ENCODE data around the gene SPTLC3. TPM values are rescaled to one million over a fixed set of nuclear protein-coding genes. Genes with fewer than 3 reads are reported as not detected.

SPTLC3 gene
- total and polyA plus RNA-seq, 7 experiments from 2014 or later = 0.24 to 2.4 (median 0.73) TPM

- Mint-ChIP-seq H3K4me3 (no peak overlapping the region), H3K27ac (no peak overlapping the region), H3K4me1 (no peaks in the 10 kb centered on the region), H3K27me3 (peaks cover 0 to 13% (median 0%) of the 10 kb centered on the region in 5 donors), H3K36me3 (no peaks in the 10 kb centered on the region), H3K9me3 (no peaks in the 10 kb centered on the region)
- Histone ChIP-seq H3K27me3 (ENCODE audit: control insufficient read depth in 2 of 2, insufficient read depth in 2 of 2, low read length in 2 of 2) (no peaks in the 10 kb centered on the region), H3K27ac (ENCODE audit: low read depth, low read length) (no peak overlapping the region), H3K4me3 (ENCODE audit: low read length) (no peak overlapping the region), H3K4me1 (ENCODE audit: control insufficient read depth in 2 of 2, insufficient read depth in 2 of 2, low read length in 2 of 2) (no peaks in the 10 kb centered on the region), H3K36me3 (ENCODE audit: control insufficient read depth in 2 of 3, insufficient read depth in 3 of 3, low read length in 3 of 3) (no peaks in the 10 kb centered on the region), H3K9me3 (ENCODE audit: control insufficient read depth in 2 of 3, low read length in 3 of 3) (no peaks in the 10 kb centered on the region)
- ATAC-seq = no peak
- POLR2A ChIA-PET = no interaction called here
- CTCF ChIA-PET = no interaction called here
- intact Hi-C loops (cut with micrococcal nuclease) = no loop called here
- DNase-seq = no peak
Observed at GRCh38 chr20:13002251-13002650, 6.5 kb upstream of the SPTLC3 start.

DNA sequence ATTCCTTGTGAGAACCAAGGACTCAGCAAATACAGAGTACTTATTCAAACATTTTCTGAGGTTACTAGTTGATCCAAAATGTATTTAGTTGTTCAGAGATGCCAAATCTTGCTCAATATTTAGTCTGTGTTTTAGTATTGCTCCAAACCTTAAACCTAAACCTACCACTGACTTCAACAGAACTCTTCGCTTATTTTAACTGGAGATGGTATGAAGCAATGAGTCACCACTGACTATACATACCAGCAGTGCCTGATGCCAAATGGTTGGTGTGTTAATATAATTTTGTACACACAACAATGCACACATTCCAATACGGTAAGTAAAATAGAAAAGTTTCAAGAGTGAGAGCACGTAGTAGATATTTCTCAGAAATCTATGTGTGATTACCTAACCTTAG lies 1.9 kb upstream of the SPTLC3 start:
- H3K9me3 ChIP-seq (ENCODE audit: control insufficient read depth in 2 of 3, low read length in 3 of 3) = no peaks in the 10 kb centered on the region
- no peaks in the 10 kb centered on the region for H3K36me3 ChIP-seq (ENCODE audit: control insufficient read depth in 2 of 3, insufficient read depth in 3 of 3, low read length in 3 of 3)
- no peak overlapping the region for H3K27ac ChIP-seq (ENCODE audit: low read depth, low read length)
- Mint-ChIP-seq H3K9me3 (no peaks in the 10 kb centered on the region), H3K36me3 (no peaks in the 10 kb centered on the region), H3K4me3 (no peak overlapping the region), H3K27me3 (peaks cover 0 to 6% (median 0%) of the 10 kb centered on the region in 5 donors), H3K4me1 (peaks cover 12 to 32% (median 25%) of the 10 kb centered on the region in 7 donors), H3K27ac (no peak overlapping the region)
- no peaks in the 10 kb centered on the region for H3K27me3 ChIP-seq (ENCODE audit: control insufficient read depth in 2 of 2, insufficient read depth in 2 of 2, low read length in 2 of 2)
- CTCF ChIA-PET = no interaction called here
- DNase-seq = no peak
- no peak overlapping the region for H3K4me3 ChIP-seq (ENCODE audit: low read length)
- intact Hi-C loops (cut with micrococcal nuclease) = loop anchor here in 1 of 2 donors (5.0 kb wide), 1 partner anchor 1115 kb away; no protein-coding TSS in a partner anchor
- no peaks in the 10 kb centered on the region for H3K4me1 ChIP-seq (ENCODE audit: control insufficient read depth in 2 of 2, insufficient read depth in 2 of 2, low read length in 2 of 2)
- ATAC-seq = no peak
- POLR2A ChIA-PET = no interaction called here

- H3K4me3 Mint-ChIP-seq = peak overlapping the region in 1 of 10 donors; percentile 16
- ATAC-seq (no peak), DNase-seq (no peak)
- ChIA-PET CTCF (no interaction called here), POLR2A (no interaction called here)
- H3K4me1 Mint-ChIP-seq = peaks cover 12 to 32% (median 26%) of the 10 kb centered on the region in 7 donors
- no peaks in the 10 kb centered on the region for H3K36me3 Mint-ChIP-seq
- Histone ChIP-seq H3K9me3 (ENCODE audit: control insufficient read depth in 2 of 3, low read length in 3 of 3) (no peaks in the 10 kb centered on the region), H3K4me3 (ENCODE audit: low read length) (no peak overlapping the region), H3K27ac (ENCODE audit: low read depth, low read length) (no peak overlapping the region), H3K4me1 (ENCODE audit: control insufficient read depth in 2 of 2, insufficient read depth in 2 of 2, low read length in 2 of 2) (no peaks in the 10 kb centered on the region), H3K27me3 (ENCODE audit: control insufficient read depth in 2 of 2, insufficient read depth in 2 of 2, low read length in 2 of 2) (no peaks in the 10 kb centered on the region), H3K36me3 (ENCODE audit: control insufficient read depth in 2 of 3, insufficient read depth in 3 of 3, low read length in 3 of 3) (no peaks in the 10 kb centered on the region)
- H3K27me3 Mint-ChIP-seq = peaks cover 0 to 6% (median 0%) of the 10 kb centered on the region in 5 donors
- intact Hi-C loops (cut with micrococcal nuclease) = loop anchor here in 1 of 2 donors (5.0 kb wide), 1 partner anchor 1115 kb away; no protein-coding TSS in a partner anchor
- H3K27ac Mint-ChIP-seq = peak overlapping the region in 1 of 9 donors; percentile 2
- no peaks in the 10 kb centered on the region for H3K9me3 Mint-ChIP-seq
Observed at GRCh38 chr20:13007596-13007995, 1.2 kb upstream of the SPTLC3 start.

GRCh38 chr20:13009682-13010406 lies 1.1 kb downstream of the SPTLC3 start:
- Histone ChIP-seq H3K27ac (ENCODE audit: low read depth, low read length) (peak overlapping the region; percentile 38), H3K27me3 (ENCODE audit: control insufficient read depth in 2 of 2, insufficient read depth in 2 of 2, low read length in 2 of 2) (no peaks in the 10 kb centered on the region), H3K4me1 (ENCODE audit: control insufficient read depth in 2 of 2, insufficient read depth in 2 of 2, low read length in 2 of 2) (no peaks in the 10 kb centered on the region), H3K36me3 (ENCODE audit: control insufficient read depth in 2 of 3, insufficient read depth in 3 of 3, low read length in 3 of 3) (no peaks in the 10 kb centered on the region), H3K9me3 (ENCODE audit: control insufficient read depth in 2 of 3, low read length in 3 of 3) (no peaks in the 10 kb centered on the region), H3K4me3 (ENCODE audit: low read length) (peak overlapping the region; percentile 49)
- DNase-seq (peak in 7 of 9 donors; percentile 12 to 52 (median 31)), ATAC-seq (peak; percentile 77)
- H3K36me3 Mint-ChIP-seq = peaks cover 0 to 4% (median 0%) of the 10 kb centered on the region in 5 donors
- peak overlapping the region; percentile 74 to 85 (median 80) for H3K4me3 Mint-ChIP-seq
- CTCF ChIA-PET = no interaction called here
- H3K4me1 Mint-ChIP-seq = peaks cover 13 to 40% (median 31%) of the 10 kb centered on the region in 7 donors
- POLR2A ChIA-PET = interaction anchor here (0.7 kb wide), 1 partner anchor 31 kb away, joined by 3 read pairs; no protein-coding TSS in a partner anchor
- H3K27me3 Mint-ChIP-seq = peaks cover 0 to 6% (median 0%) of the 10 kb centered on the region in 5 donors
- intact Hi-C loops (cut with micrococcal nuclease) = loop anchor here in 1 of 2 donors (5.0 kb wide), 1 partner anchor 1118 kb away; no protein-coding TSS in a partner anchor
- H3K27ac Mint-ChIP-seq = peak overlapping the region; percentile 58 to 92 (median 69)
- no peaks in the 10 kb centered on the region for H3K9me3 Mint-ChIP-seq

DNA sequence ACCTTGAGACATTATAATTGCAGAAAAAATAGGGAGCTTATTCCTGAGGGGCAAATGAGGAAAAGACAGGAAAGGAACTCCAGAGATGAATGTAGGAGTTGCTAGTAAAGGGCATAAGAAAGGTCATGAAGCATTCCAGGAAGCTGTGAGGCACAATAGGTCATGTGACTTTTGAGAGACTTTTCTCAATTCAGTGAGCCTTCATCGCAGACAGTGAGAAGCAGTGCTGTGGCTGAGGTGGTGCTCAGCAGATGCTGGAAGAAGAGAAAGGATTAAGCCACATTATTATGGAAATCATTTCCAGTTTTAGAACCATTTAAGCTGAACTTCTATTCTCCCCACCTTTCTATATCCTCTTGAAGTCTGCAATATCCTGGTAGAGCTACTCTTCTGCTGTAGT lies 4.1 kb downstream of the SPTLC3 start:
- no peak overlapping the region for H3K4me3 Mint-ChIP-seq
- H3K27me3 ChIP-seq (ENCODE audit: control insufficient read depth in 2 of 2, insufficient read depth in 2 of 2, low read length in 2 of 2) = no peaks in the 10 kb centered on the region
- no peaks in the 10 kb centered on the region for H3K9me3 ChIP-seq (ENCODE audit: control insufficient read depth in 2 of 3, low read length in 3 of 3)
- CTCF ChIA-PET = no interaction called here
- intact Hi-C loops (cut with micrococcal nuclease) = no loop called here
- no peak overlapping the region for H3K4me3 ChIP-seq (ENCODE audit: low read length)
- H3K27me3 Mint-ChIP-seq = no peaks in the 10 kb centered on the region
- peaks cover 13 to 40% (median 31%) of the 10 kb centered on the region in 7 donors for H3K4me1 Mint-ChIP-seq
- H3K9me3 Mint-ChIP-seq = peaks cover 0 to 5% (median 0%) of the 10 kb centered on the region in 11 donors
- H3K36me3 Mint-ChIP-seq = peaks cover 0 to 4% (median 0%) of the 10 kb centered on the region in 5 donors
- DNase-seq = no peak
- H3K27ac Mint-ChIP-seq = peak overlapping the region in 1 of 9 donors; percentile 21
- H3K36me3 ChIP-seq (ENCODE audit: control insufficient read depth in 2 of 3, insufficient read depth in 3 of 3, low read length in 3 of 3) = no peaks in the 10 kb centered on the region
- POLR2A ChIA-PET = no interaction called here
- ATAC-seq = no peak
- H3K4me1 ChIP-seq (ENCODE audit: control insufficient read depth in 2 of 2, insufficient read depth in 2 of 2, low read length in 2 of 2) = no peaks in the 10 kb centered on the region
- H3K27ac ChIP-seq (ENCODE audit: low read depth, low read length) = no peak overlapping the region

DNA sequence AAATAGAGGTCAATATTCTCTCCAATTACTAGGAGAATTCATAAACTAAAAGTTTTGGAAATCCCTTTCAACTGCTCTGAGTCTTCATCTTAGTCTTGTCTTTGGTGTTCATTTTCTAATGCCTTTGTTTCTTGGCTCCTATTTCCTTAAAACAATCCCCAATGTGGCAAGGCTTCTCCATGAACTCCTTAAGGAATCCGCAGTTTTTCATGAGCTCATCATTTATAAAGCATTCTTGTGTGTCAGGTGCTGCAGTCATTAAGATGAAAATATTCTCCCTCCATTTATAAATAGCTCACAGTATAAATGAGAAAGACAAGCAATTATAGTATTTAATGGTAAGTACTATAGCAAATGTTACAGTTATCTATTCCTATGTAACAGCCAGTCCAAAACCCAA lies 4.6 kb downstream of the SPTLC3 start:
- Histone ChIP-seq H3K4me3 (ENCODE audit: low read length) (no peak overlapping the region), H3K27me3 (ENCODE audit: control insufficient read depth in 2 of 2, insufficient read depth in 2 of 2, low read length in 2 of 2) (no peaks in the 10 kb centered on the region), H3K9me3 (ENCODE audit: control insufficient read depth in 2 of 3, low read length in 3 of 3) (no peaks in the 10 kb centered on the region), H3K27ac (ENCODE audit: low read depth, low read length) (no peak overlapping the region), H3K36me3 (ENCODE audit: control insufficient read depth in 2 of 3, insufficient read depth in 3 of 3, low read length in 3 of 3) (no peaks in the 10 kb centered on the region), H3K4me1 (ENCODE audit: control insufficient read depth in 2 of 2, insufficient read depth in 2 of 2, low read length in 2 of 2) (no peaks in the 10 kb centered on the region)
- intact Hi-C loops (cut with micrococcal nuclease) = no loop called here
- POLR2A ChIA-PET = no interaction called here
- DNase-seq (no peak), ATAC-seq (no peak)
- Mint-ChIP-seq H3K27me3 (no peaks in the 10 kb centered on the region), H3K27ac (no peak overlapping the region), H3K9me3 (peaks cover 0 to 5% (median 0%) of the 10 kb centered on the region in 11 donors), H3K4me3 (no peak overlapping the region), H3K36me3 (peaks cover 0 to 4% (median 0%) of the 10 kb centered on the region in 5 donors), H3K4me1 (peaks cover 13 to 40% (median 29%) of the 10 kb centered on the region in 7 donors)
- CTCF ChIA-PET = no interaction called here

DNA sequence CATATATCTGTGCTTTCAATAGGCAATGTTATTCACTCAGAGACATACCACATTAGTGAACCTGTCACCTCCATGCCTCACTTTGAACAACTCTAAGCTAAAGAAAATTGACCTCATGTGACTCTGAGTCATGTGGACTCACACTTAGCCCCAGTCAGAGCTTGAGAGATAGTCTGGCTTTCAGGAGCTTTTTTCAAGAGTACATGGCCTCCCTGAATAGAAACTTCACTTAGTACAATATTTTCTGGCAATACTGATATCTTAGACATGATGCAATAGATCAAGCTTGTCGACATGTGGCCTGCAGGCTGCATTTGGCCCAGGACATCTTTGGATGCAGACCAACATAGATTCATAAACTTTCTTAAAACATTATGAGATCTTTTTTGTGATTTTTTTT lies 8.5 kb downstream of the SPTLC3 start:
- peaks cover 0 to 8% (median 4%) of the 10 kb centered on the region in 5 donors for H3K36me3 Mint-ChIP-seq
- intact Hi-C loops (cut with micrococcal nuclease) = no loop called here
- H3K4me1 Mint-ChIP-seq = peaks cover 0 to 14% (median 4%) of the 10 kb centered on the region in 7 donors
- H3K4me3 ChIP-seq (ENCODE audit: low read length) = no peak overlapping the region
- DNase-seq (no peak), ATAC-seq (no peak)
- H3K27ac ChIP-seq (ENCODE audit: low read depth, low read length) = no peak overlapping the region
- no peaks in the 10 kb centered on the region for H3K27me3 ChIP-seq (ENCODE audit: control insufficient read depth in 2 of 2, insufficient read depth in 2 of 2, low read length in 2 of 2)
- no peaks in the 10 kb centered on the region for H3K4me1 ChIP-seq (ENCODE audit: control insufficient read depth in 2 of 2, insufficient read depth in 2 of 2, low read length in 2 of 2)
- peaks cover 6 to 32% (median 12%) of the 10 kb centered on the region in 11 donors for H3K9me3 Mint-ChIP-seq
- no peak overlapping the region for H3K27ac Mint-ChIP-seq
- H3K27me3 Mint-ChIP-seq = no peaks in the 10 kb centered on the region
- ChIA-PET CTCF (no interaction called here), POLR2A (no interaction called here)
- H3K9me3 ChIP-seq (ENCODE audit: control insufficient read depth in 2 of 3, low read length in 3 of 3) = peaks cover 0 to 14% (median 0%) of the 10 kb centered on the region in 3 experiments
- no peaks in the 10 kb centered on the region for H3K36me3 ChIP-seq (ENCODE audit: control insufficient read depth in 2 of 3, insufficient read depth in 3 of 3, low read length in 3 of 3)
- H3K4me3 Mint-ChIP-seq = no peak overlapping the region
